SU-DHL-6 (cell line): ENCODE measurements around the gene HOXD10.

Experiments used
- H2AFZ ChIP-seq: fragments of 200-600 bp; sonication (generic); 2 replicates; pipeline ENCODE4 v1.6.1; 2014; ENCODE audit warnings: low read depth, mild to moderate bottlenecking, moderate library complexity, mixed read lengths, antibody characterized with exemption, low read length; ENCODE audit not compliant: severe bottlenecking
- H3F3A ChIP-seq: fragments of 200-600 bp; shearing (Covaris generic); 2 replicates; pipeline ENCODE4 v1.6.0; 2016; ENCODE audit warnings: antibody characterized with exemption, mild to moderate bottlenecking; ENCODE audit not compliant: insufficient read depth
- H3K27ac ChIP-seq: fragments of 200-600 bp; sonication (generic); 2 replicates; pipeline ENCODE4 v1.5.1; 2016; ENCODE audit warnings: low read depth, mild to moderate bottlenecking, low read length, moderate library complexity, mixed read lengths
- H3K27me3 ChIP-seq: fragments of 200-600 bp; sonication (generic), shearing (Covaris generic); 2 replicates; pipeline ENCODE4 v1.6.0; 2014; ENCODE audit warnings: mild to moderate bottlenecking, low read length
- H3K36me3 ChIP-seq: fragments of 200-600 bp; sonication (generic); 2 replicates; pipeline ENCODE4 v1.6.1; 2014; ENCODE audit warnings: mild to moderate bottlenecking, low read length, mixed read lengths
- H3K4me2 ChIP-seq: fragments of 300-600, 200-600 bp; shearing (Covaris generic), sonication (generic); 2 replicates; pipeline ENCODE4 v1.6.0; 2014; ENCODE audit warnings: low read length, low read depth, mild to moderate bottlenecking; ENCODE audit not compliant: poor library complexity, severe bottlenecking
- H3K4me3 ChIP-seq: fragments of 200-600 bp; sonication (generic); 2 replicates; pipeline ENCODE4 v1.5.1; 2014; ENCODE audit warnings: antibody characterized with exemption, low read length, mild to moderate bottlenecking, mixed read lengths; ENCODE audit not compliant: insufficient read depth, poor library complexity, severe bottlenecking
- H3K79me2 ChIP-seq: fragments of 200-600 bp; sonication (generic); 2 replicates; pipeline ENCODE4 v1.6.1; 2014; ENCODE audit warnings: mild to moderate bottlenecking, low read length, moderate library complexity; ENCODE audit not compliant: insufficient read depth
- H3K9ac ChIP-seq: fragments of 200-600 bp; sonication (generic); 2 replicates; pipeline ENCODE4 v1.7.0; 2014; ENCODE audit warnings: mild to moderate bottlenecking, low read length
- H3K9me2 ChIP-seq: fragments of 200-600 bp; sonication (generic); replicated peaks from 2 replicates; pipeline ENCODE4 v1.6.1; 2014; ENCODE audit warnings: low read length; ENCODE audit not compliant: insufficient read depth
- H3K9me3 ChIP-seq: fragments of 200-600 bp; sonication (generic); 2 replicates; pipeline ENCODE4 v1.6.1; 2014; ENCODE audit warnings: low read length, mixed read lengths; ENCODE audit not compliant: insufficient read depth
- H4K20me1 ChIP-seq: fragments of 200-600 bp; sonication (generic); 2 replicates; pipeline ENCODE4 v1.6.1; 2014; ENCODE audit warnings: low read depth, mild to moderate bottlenecking, antibody characterized with exemption, low read length, moderate library complexity, mixed read lengths
- EZH2phosphoT487 ChIP-seq: fragments of 200-600 bp; sonication (generic), shearing (Covaris generic); conservative IDR thresholded peaks from 2 replicates; pipeline ENCODE4 v1.6.1; 2018; ENCODE audit warnings: mild to moderate bottlenecking, antibody characterized with exemption, low read length, moderate library complexity, mixed read lengths
- TF ChIP-seq, protein P1 (sequence below): fragments of 200-600 bp; sonication (generic); IDR thresholded peaks from one replicate; pipeline ENCODE4 v1.5.1; 2017; ENCODE audit warnings: antibody characterized with exemption, mild to moderate bottlenecking, low read length, moderate library complexity; ENCODE audit not compliant: insufficient read depth, poor library complexity, severe bottlenecking

HOXD10 gene

DNA sequence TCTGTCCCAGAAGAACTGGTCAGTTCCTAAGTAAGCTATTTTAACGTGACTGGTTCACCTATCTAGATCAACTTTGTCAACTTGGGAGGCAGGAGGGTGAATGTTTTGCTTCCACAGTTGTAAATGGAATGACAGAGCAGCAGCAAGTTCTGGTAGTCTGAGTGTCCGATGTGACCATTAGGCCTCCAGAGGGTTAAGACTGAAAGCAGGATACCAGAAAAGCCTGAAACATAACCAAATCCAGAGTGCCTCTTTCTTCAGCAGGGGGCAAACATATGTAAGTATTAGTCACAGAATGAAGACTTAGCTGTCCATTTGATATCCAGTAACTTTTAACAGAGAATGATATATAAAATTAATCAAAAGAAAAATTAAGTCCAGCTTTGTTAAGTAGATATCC, 49.7 kb downstream of the HOXD10 start:
- H3K36me3 ChIP-seq = no peaks in the 10 kb centered on the region
- H3K27ac ChIP-seq = no peak overlapping the region
- H3K9me3 ChIP-seq = no peaks in the 10 kb centered on the region
- no peaks in the 10 kb centered on the region for H3F3A ChIP-seq
- no peak overlapping the region for H3K4me3 ChIP-seq
- TF ChIP-seq, protein P1, sequence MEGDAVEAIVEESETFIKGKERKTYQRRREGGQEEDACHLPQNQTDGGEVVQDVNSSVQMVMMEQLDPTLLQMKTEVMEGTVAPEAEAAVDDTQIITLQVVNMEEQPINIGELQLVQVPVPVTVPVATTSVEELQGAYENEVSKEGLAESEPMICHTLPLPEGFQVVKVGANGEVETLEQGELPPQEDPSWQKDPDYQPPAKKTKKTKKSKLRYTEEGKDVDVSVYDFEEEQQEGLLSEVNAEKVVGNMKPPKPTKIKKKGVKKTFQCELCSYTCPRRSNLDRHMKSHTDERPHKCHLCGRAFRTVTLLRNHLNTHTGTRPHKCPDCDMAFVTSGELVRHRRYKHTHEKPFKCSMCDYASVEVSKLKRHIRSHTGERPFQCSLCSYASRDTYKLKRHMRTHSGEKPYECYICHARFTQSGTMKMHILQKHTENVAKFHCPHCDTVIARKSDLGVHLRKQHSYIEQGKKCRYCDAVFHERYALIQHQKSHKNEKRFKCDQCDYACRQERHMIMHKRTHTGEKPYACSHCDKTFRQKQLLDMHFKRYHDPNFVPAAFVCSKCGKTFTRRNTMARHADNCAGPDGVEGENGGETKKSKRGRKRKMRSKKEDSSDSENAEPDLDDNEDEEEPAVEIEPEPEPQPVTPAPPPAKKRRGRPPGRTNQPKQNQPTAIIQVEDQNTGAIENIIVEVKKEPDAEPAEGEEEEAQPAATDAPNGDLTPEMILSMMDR = no peak
- no peak for TF ChIP-seq EZH2phosphoT487
- no peaks in the 10 kb centered on the region for H3K27me3 ChIP-seq
- no peak overlapping the region for H2AFZ ChIP-seq
- H3K4me2 ChIP-seq = no peak overlapping the region
- H3K9me2 ChIP-seq = no peaks in the 10 kb centered on the region
- no peak overlapping the region for H3K9ac ChIP-seq
- H3K79me2 ChIP-seq = no peaks in the 10 kb centered on the region
- no peaks in the 10 kb centered on the region for H4K20me1 ChIP-seq

DNA sequence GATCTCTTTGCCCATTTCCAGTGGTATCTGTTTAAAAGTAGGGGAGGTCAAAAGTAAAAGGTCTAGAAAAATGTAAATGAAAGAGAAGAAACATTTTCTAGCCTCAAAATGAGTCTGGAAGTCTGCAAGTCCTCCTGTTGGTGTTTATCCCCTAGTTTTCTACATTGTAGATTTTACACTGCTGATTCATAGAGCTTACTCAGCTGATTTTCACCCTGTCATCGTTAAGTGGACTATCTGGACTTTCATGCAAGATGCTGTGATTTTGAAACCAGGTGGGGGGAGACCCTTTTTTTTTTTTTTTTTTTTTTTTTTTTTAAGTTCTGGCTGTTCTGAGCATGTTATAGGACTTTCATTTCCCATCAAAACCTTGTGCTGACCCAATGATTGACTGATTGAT, 50.8 kb downstream of the HOXD10 start:
- H3K36me3 ChIP-seq = no peaks in the 10 kb centered on the region
- no peak overlapping the region for H3K4me3 ChIP-seq
- H3K9ac ChIP-seq = no peak overlapping the region
- H4K20me1 ChIP-seq = no peaks in the 10 kb centered on the region
- H3K27ac ChIP-seq = no peak overlapping the region
- H3K4me2 ChIP-seq = no peak overlapping the region
- no peaks in the 10 kb centered on the region for H3K79me2 ChIP-seq
- TF ChIP-seq, protein P1 = no peak
- TF ChIP-seq EZH2phosphoT487 = no peak
- H3K9me3 ChIP-seq = no peaks in the 10 kb centered on the region
- no peak overlapping the region for H2AFZ ChIP-seq
- no peaks in the 10 kb centered on the region for H3K27me3 ChIP-seq
- H3F3A ChIP-seq = no peaks in the 10 kb centered on the region
- H3K9me2 ChIP-seq = no peaks in the 10 kb centered on the region

- Histone ChIP-seq H2AFZ (no peak overlapping the region), H3F3A (no peaks in the 10 kb centered on the region), H3K27ac (no peak overlapping the region), H3K9me3 (no peaks in the 10 kb centered on the region), H3K79me2 (no peaks in the 10 kb centered on the region), H3K9ac (no peak overlapping the region), H3K9me2 (no peaks in the 10 kb centered on the region), H3K27me3 (no peaks in the 10 kb centered on the region), H3K36me3 (no peaks in the 10 kb centered on the region), H3K4me2 (no peak overlapping the region), H3K4me3 (no peak overlapping the region), H4K20me1 (no peaks in the 10 kb centered on the region)
- TF ChIP-seq, protein P1 = no peak
- no peak for TF ChIP-seq EZH2phosphoT487
Measured at GRCh38 chr2:176169181-176169580, 52.6 kb downstream of the HOXD10 start.
